Activated CD8-positive, alpha-beta memory T cell treated with anti-CD3 and anti-CD28 coated beads for 1 hour (primary cell): Measurements from ENCODE around the gene PCP2.
"Not testable (repeated sequence)": the region's sequence is repeated elsewhere in the genome, so short reads cannot be mapped to it uniquely, and the experiment has no call there.

Experiments
- DNase-seq, 2 donors: peaks; one replicate each; pipeline ENCODE4 v3.0.0-alpha.2; 2020; ENCODE audit warnings: low read depth in 1 of 2; ENCODE audit errors: extremely low read depth in 1 of 2

PCP2 gene

DNA sequence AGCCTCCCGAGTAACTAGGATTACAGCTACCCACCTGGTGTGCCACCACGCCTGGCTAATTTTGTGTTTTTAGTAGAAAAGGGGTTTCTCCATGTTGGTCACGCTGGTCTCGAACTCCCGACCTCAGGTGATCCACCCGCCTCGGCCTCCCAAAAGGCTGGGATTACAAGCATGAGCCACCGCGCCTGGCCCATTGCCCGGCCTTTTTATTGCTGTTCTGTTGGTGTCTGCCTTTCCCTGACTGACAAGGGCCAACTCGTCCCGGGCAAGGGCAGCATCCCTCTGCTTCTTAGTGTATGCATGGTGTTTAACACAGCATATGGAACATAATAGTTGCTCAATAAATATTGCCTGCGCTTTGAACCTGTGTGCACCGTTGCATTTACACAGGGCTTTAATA lies 29.1 kb upstream of the PCP2 start:
- no peak for DNase-seq

DNA sequence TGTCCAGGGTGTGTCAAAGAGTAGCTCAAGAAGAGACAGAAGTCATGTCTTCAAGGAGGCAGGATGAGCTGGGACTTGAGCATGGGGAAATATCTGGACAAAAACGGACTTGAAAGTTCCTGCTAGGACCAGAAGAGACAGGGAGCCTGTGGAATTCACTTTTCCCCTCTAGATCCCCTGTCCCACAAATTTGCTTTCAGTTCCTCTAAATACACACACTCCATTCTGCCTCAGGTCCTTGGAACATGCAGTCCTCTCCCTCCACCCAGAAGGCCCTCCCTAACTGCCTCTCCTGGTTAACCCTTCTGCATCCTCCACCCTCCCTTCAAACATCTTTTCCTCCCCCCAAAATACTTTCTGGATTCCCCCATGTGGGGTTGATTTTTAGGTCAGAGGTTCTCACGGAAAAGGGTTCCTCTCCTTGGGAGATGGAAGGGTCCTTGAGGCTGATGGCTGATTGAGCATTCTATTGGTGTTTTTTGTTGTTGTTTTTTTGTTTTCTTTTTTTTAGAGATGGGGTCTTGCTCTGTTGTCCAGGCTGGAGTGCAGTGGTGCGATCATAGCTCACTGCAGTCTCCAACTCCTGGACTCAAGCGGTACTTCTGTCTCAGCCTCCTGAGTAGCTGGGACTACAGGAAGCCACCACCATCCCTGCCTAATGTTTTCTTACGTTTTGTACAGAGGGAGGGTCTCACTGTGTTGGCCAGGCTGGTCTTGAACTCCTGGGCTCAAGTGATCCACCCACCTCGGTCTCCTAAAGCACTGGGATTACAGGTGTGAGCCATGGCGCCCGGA lies 28.4 kb upstream of the PCP2 start:
- no peak for DNase-seq

DNA sequence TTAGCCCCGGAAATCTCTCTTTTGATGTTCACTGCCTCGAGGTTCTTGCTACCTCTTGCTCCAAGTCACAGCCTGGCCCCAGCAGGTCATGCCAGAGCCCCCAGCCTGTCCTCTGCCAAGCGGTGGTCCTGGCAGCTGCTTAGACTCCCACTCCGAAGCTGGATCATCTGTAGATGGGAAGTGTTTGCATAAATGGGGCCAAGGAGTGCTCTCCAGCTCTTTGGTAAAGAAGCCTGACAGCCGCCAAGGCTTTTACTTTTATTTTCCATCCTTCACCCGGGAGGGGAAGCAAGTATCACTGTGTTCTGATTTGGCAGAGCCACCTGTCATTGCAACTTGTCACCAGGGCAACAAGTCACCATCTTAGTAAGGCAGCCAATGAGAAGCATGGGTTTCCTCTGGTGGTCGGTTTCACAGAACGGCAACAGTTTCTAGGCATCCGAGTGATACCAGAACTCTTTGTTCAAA lies 24.7 kb upstream of the PCP2 start:
- no peak for DNase-seq

DNA sequence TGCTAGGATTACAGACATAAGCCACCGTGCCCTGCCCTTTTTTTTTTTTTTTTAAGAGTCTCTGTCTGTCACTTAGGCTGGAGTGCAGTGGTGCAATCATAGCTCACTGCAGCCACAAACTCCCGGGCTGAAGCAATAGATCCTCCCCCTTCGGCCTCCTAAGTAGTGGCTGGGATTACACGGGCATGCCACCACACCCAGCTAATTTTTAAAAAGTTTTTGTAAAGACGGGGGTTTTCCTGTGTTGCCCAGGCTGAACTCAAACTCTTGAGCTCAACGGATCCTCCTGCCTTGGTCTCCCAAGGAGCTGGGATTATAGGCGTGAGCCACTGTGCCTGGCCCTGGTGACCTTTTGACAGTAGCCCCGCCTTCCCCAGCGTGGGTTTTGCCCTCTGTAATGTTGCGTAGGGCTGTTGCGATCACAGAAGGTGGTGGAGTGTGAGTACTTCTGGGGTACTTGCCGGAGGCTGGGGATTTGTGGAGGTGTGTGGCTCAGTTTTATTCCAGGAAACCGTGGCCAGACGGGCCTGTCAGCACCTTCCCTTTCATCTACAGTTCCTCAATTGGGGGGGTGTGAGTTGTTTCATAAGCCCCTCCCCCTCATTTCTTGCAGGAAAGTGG lies 23.7 kb upstream of the PCP2 start:
- DNase-seq, result no peak

DNA sequence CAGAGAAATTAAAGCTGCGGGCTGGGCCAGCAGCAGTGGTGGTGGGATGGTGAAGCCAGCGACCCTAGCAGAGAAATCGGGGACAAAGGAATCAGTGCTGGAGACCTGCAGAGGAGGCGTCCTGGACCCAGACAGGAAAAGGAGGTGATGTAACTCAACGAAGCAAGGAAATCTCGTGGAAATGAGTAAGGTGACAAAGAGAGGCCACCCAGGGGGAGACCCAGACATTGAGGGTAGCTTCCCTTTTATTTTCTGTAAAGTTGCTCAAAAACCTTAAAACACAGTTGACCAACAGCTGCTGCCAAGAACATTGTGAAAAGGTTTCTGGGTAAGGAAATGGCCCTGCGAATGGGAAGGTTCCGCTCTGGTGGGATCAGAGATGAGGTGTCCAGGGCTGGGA lies 22.1 kb upstream of the PCP2 start:
- no peak for DNase-seq

DNA sequence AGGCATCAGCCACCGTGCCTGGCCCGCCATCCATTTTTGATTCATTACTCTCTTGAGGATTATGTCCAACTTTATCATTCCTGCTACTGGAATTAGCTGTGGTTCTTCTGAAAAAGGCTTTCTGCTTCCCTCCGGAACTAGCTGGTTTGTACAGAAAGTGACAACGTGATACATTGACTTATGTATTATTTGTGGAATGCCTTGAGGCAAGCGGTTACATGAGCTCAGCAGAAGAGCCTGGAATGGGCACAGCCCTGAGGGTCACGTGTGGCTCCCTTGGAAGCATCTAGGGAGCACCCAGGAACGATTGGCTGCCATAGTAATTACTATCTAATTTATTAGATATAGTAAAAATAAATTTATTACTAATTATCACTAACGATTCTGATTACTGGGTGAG lies 20.9 kb upstream of the PCP2 start:
- DNase-seq, result no peak

DNA sequence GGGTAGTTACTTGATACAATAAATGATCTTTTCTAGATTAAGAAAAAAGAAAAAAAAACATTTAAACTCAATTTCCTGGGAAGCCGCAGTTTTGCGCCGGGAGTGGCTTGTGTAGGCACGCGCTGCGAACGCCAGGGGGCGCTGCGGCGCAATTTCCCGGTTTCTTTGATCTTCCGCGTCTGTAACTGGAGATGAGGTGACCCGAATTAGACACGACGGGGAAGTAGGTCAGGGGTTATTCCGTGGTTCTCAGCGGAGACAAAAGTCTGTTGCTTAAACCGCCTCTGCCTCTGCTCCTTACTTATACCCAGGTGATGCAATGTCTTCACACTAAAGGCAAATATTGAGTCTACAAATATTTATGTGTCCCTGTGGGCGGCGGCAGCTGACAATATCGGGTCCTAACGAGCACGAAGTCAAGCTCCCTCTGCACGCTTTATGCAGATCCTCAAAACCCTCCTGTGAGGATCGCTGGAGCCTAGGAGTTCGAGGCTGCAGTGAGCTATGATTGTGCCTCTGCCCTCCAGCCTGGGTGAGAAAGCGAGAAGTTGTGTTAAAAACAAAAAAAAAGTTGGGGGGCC lies 18.6 kb upstream of the PCP2 start:
- DNase-seq, result peak; percentile 61 to 81

DNA sequence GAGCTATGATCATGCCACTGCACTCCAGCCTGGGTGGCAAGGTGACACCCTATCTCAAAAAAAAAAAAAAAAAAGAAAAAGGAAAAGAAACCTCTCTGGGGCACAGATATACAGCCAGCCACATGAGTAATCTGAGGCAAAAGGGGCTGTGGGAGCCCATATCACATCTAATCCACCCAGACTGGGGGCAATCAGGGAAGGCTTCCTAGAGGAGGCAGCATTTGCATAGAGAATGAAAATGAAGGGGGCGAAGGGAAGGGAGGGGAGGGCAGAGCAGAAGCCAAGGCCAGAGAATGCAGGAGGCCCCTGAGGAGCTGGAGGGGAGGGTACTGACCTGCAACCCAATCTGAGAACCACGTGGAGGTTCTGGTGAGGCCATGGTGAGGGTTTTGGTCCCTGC lies 16.6 kb upstream of the PCP2 start:
- DNase-seq, result no peak

DNA sequence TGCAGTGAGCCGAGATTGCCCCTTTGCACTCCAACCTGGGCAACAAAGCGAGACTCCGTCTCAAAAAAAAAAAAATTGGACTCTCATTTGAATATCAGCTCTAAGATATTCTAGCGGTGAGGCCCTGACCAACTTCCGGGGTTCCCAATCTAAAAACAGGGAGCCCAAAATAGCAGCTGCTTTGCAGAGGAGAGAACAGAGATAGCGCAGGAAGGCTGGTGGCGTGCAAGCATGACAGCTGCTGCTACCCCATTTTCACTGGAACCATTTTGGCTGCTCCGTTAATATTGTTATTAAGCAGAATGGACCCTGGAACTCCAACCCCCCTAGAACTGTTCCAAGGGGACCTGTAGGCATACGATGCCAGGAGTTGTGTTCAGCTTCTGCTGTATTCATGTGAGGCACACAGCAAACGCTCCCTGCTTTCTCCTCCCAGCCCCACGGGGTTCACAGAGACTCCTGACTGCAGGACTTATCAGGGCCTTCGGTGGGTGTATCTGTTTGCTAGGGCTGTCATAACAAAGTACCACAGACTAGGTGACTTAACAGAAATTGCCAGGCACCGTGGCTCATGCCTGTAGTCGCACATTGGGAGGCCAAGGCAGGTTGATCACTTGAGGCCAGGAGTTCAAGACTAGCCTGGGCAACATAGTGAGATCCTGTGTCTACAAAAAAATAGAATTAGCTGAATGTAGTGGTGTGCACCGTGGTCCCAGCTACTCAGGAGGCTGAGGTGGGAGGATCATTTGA lies 14.9 kb upstream of the PCP2 start:
- no peak for DNase-seq

DNA sequence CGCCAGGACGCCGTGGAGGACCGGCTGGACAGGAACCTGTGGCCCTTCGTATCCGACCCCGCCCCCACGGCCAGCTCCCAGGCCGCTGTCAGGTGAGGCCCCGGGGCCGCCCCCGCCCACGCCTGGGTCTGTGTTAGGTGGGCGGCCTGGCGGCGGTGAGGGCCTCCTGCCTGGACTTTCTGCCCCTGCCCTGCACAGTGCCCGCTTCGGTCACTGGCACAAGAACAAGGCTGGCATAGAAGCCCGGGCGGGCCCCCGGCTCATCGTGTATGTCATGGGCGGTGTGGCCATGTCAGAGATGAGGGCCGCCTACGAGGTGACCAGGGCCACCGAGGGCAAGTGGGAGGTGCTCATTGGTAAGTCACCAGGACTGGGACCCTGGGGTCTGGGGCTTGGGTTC lies 13.6 kb upstream of the PCP2 start:
- DNase-seq, result no peak

DNA sequence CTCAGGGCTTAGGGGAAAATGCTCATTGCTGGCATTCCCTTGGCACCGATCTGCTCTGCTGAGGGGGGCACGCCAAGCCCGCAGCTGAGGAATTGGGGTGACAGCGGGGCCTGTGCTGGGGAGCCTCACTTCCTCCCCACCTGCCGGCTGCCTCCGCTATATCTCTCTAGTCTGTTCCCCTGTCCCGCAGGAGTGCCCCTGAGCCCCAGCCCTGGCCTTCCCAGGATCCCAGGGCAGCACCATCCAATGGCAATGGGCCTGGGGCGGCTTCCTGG lies 12.8 kb upstream of the PCP2 start:
- no peak for DNase-seq

DNA sequence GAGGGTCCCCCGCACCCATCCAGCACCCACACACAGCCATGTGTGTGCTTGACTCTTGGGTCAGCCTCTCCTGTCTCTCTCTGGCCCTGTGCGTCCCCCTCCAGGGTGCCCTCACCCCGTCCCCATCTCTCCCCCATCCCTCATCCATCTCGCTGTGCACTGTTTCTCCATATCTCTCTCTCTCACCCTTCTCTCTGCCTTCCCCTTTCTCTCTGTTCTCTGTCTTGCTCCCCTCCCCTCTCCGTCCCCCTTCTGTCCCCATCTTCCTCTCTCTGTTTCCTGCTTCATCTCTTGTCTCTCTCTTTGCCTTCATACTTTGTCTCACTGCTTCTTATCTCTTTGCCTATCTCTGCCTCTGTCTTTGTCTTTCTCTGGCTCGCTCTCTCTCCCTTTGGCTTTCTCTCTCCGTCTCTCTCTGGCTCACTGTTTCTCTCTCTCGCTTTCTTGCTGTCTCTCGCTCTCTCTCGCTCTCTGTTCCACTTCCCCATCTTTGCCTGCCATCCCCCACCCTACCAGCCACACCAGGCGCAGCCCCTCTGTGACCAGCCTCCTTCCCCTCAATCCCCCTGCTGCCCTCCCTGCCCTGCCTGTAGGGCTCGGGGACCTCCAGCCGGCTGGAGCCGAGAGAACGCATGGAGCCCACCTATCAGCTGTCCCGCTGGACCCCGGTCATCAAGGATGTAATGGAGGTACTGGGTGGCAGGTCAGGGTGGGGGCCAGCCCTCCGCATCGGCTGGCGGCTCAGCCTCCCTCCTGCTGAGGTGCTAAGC lies 12.3 kb upstream of the PCP2 start:
- no peak for DNase-seq

DNA sequence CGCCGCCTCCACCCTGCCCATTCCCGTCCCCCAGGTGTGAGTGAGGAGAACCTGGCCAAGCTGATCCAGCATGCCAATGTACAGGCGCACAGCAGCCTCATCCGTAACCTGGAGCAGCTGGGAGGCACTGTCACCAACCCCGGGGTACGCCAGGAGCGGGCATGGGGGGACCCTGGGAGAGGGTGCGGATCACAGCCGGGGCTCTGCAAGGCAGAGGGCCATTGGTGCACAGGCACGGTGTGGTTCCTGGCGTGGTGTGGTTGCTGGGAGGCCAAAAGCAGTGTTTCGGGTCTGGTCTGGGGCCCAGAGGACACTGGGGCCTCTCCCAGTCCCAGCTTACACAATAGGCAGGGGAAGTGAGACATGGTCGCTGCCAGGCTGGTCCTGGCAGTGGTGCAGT lies 11.6 kb upstream of the PCP2 start:
- DNase-seq, result no peak

DNA sequence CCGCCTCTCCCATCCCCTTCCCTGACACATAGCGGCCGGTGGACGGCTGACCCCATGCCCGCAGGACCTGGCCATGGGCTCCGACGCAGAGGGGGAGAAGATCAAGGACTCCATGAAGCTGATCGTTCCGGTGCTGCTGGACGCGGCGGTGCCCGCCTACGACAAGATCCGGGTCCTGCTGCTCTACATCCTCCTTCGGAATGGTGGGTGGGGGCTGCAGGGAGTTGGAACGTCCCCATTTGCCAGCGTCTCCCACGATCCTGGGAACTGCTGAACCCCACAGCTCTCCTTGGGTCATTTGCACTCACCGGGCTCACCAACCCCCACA lies 11.0 kb upstream of the PCP2 start:
- no peak for DNase-seq

DNA sequence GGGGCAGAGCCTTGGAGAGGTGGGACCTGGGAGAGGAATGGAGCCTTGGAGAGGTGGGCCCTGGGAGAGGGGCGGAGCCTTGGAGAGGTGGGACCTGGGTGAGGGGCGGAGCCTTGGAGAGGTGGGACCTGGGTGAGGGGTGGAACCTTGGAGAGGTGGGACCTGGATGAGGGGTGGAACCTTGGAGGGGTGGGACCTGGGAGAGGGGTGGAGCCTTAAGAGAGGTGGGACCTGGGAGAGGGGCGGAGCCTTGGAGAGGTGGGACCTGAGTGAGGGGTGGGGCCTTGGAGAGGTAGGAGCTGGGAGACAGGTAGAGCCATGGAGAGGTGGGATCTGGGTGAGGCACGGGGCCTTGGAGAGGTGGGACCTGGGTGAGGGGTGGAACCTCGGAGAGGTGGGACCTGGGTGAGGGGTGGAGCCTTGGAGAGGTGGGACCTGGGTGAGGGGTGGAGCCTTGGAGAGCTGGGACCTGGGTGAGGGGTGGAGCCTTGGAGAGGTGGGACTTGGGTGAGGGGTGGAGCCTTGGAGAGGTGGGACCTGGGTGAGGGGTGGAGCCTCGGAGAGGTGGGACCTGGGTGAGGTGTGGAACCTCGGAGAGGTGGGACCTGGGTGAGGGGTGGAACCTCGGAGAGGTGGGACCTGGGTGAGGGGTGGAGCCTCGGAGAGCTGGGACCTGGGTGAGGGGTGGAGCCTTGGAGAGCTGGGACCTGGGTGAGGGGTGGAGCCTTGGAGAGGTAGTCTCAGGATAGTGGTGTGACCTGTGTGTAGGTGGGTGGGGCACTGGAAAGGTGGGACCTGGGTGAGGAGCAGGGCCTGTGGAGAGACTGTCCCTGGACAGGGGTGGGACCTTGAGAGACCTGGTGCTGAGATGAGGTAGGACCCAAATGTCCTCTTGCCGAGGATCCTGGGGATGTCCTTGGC lies 10.4 kb upstream of the PCP2 start:
- not testable (repeated sequence) for DNase-seq

DNA sequence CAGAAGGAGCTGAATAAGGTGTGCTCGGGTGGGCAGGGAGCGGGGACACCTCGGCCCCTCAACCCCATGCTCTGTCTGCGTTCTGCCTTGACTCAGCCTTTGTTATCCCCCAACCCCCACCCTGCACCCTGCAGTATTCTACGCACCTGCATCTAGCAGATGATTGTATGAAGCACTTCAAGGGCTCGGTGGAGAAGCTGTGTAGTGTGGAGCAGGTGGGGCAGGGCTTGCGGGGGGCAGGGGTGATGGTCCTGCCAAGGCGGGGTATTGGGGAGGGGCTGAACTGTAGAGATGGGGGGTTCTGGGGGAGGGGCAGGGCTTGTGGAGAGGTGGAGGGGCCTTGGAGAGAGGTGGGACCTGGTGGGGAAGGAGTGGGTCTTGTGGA lies 9.5 kb upstream of the PCP2 start:
- no peak for DNase-seq

DNA sequence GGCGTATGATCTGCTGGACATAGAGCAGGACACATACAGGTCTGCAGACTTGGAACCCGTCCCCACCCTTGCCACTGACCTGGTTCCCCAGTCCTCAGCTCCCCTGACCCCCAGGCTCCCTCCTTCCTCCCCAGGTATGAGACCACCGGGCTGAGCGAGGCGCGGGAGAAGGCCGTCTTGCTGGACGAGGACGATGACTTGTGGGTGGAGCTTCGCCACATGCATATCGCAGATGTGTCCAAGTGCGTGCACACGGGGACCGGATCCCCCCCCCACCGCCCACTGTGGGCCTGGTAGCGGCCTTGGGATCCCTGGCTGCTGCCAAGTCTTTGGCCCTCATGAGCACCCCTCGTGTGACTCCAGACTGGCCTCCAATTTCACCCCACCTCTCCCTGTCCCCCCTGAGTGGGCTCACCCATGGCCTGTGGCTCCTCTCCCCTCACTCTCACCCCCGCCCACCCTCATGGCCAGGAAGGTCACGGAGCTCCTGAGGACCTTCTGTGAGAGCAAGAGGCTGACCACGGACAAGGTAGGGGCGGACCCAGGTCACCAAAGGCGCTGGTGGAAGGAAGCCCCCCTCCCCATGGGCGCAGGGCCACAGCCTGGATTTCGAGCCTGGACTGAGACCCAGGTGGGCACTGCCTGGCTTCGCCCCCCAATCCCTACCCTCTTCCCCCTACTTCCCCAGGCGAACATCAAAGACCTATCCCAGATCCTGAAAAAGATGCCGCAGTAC lies 8.9 kb upstream of the PCP2 start:
- DNase-seq, result no peak

DNA sequence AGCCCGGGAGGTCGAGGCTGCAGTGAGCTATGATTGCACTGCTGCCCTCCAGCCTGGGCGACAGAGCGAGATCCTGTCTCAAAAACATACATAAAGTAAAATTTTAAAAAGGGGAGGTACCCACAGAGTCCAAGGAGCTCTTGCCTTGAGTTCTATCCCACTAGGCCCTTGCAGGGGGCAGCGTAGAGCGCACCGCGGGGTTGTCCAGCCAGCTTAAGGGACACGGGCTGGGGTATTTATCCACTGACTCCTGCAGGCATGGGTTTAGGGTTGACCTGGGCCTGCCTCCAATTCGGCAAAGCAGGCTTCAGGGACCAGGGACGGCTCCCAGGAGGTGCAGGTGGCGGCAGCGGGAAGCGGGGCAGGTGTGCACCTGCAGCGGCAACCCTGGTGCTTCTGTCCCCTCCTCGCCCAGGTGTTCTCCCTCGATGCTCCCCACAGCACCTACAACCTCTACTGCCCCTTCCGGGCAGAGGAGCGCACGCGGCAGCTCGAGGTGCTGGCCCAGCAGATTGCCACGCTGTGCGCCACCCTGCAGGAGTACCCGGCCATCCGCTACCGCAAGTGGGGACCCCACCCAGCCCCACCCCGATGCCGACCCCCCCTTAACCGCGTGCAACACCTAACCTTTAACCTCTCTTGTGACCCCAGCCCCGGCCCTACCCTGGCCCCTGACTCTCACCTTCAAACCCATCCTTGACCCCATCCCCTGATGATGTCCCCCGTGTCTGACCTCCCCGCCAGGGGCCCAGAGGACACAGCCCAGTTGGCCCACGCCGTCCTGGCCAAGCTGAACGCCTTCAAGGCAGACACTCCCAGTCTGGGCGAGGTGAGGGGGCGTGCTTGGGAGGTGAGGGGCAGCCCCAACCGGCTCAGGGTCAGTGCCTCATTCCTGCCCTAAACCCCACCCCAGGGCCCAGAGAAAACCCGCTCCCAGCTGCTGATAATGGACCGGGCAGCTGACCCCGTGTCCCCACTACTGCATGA lies 8.1 kb upstream of the PCP2 start:
- no peak for DNase-seq
